ENCODE data around the gene NID2. TPM values are rescaled to one million over a fixed set of nuclear protein-coding genes. Genes with fewer than 3 reads are reported as not detected.

The NID2 gene
- polyA plus RNA-seq, 6 donors from 2014 or later, result 0.52 to 1.7 (median 0.77) TPM; not detected in 1

DNA sequence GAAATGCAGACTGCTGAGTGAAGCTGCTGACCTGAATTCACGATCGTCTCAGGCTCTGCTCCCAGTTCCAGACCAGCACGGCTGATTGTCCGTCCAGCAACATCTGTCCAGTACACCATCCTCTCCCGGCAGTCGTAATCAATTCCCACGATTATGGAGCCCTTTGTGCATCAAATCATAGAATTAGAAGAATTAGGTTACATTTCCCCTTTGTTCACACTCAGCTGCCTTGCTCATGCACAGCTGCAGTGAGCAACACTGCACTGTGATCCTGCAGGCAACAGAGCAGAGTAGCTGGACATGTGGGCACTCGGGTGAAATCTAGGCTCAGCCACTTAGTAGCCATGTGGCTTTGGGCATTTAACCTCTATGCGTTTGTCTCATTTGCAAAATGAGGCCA is 57.3 kb downstream of the NID2 start:
- no peaks in the 10 kb centered on the region for H3K4me1 Mint-ChIP-seq
- H3K27ac Mint-ChIP-seq, result peak overlapping the region in 2 of 6 donors; percentile 16 to 52
- peaks cover 0 to 1% (median 0%) of the 10 kb centered on the region in 7 donors for H3K9me3 Mint-ChIP-seq
- DNase-seq, result no peak
- no peaks in the 10 kb centered on the region for H3K27me3 Mint-ChIP-seq
- no peak for ATAC-seq (ENCODE audit: low read depth in 2 of 2)
- no peak overlapping the region for H3K4me3 Mint-ChIP-seq
- H3K36me3 Mint-ChIP-seq, result peaks cover 0 to 30% of the 10 kb centered on the region in 2 donors

DNA sequence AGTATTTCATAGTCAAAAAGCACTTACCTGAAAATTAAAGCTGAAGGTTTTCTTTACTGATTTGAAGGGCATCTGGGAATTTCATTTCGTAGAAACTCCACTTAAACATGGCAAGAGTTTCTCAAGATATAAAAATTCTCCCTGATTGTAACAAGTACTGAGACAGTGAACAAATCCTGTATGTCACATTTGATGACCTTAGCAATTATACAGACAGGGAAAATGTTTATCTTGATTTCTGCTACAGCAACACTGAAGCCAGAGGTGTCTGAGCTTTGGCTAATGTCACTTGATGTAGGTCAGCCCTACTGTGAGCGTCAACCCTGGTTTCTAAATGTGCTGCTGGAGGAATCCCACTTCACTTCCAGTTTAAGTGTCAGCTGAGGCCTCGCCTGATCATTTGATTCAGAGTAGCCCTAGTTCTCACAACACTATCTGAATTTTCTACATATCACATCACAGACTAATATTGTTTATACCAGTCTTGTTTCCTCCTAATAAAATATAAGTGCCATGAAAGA is 58.6 kb downstream of the NID2 start:
- H3K9me3 Mint-ChIP-seq, result peaks cover 0 to 1% (median 0%) of the 10 kb centered on the region in 7 donors
- peaks cover 0 to 34% of the 10 kb centered on the region in 2 donors for H3K36me3 Mint-ChIP-seq

DNA sequence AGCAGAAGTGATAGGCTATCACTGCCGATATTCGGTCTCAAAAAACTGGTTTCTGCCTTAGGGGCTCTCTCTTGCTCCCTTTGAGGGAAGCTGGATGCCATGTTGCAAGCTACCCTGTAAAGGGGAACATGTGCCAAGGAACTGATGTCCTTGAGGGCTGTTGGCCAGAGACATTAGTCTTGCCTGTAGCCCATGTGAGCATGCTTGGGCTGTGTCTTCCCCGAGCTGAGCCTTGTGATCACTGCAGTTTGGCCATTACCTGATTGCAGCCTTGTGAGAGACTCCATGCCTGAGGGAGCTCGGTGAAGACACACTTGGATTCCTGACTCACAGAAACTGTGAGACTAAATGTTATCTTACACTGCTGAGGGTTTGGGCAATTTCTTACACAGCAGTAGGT is 60.7 kb downstream of the NID2 start:
- no peak for DNase-seq
- H3K4me3 Mint-ChIP-seq, result no peak overlapping the region
- ATAC-seq (ENCODE audit: low read depth in 2 of 2), result no peak
- no peaks in the 10 kb centered on the region for H3K27me3 Mint-ChIP-seq
- peaks cover 5 to 40% of the 10 kb centered on the region in 2 donors for H3K36me3 Mint-ChIP-seq
- no peaks in the 10 kb centered on the region for H3K4me1 Mint-ChIP-seq
- H3K9me3 Mint-ChIP-seq, result no peaks in the 10 kb centered on the region
- H3K27ac Mint-ChIP-seq, result peak overlapping the region in 1 of 6 donors; percentile 63

More for the DNA sequence above, 58.6 kb downstream of the NID2 start:
- ATAC-seq (ENCODE audit: low read depth in 2 of 2), result no peak
- Mint-ChIP-seq H3K27me3 (no peaks in the 10 kb centered on the region), H3K27ac (no peak overlapping the region), H3K4me1 (no peaks in the 10 kb centered on the region), H3K4me3 (no peak overlapping the region)
- no peak for DNase-seq

DNA sequence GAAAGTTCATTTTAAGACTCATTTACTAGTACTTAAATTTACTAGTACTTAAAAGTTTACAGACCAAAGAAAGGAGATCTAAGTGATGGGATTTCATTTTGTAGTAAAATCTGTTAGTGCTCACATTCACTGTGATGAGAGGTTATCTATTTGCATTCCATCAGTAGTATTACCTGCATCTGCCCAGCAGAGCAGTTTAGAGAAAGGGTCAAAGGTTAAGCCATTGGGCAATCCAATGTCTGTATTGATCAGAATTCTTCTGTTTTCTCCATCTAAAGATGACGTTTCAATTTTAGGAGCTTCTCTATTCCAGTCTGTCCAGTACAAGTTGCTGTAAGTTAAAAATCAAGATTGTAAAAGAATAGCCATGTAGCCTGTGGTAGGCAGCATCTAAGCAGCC is 61.2 kb downstream of the NID2 start:
- H3K36me3 Mint-ChIP-seq, result peaks cover 5 to 42% of the 10 kb centered on the region in 2 donors
- H3K27me3 Mint-ChIP-seq, result no peaks in the 10 kb centered on the region
- H3K4me1 Mint-ChIP-seq, result no peaks in the 10 kb centered on the region
- DNase-seq, result no peak
- H3K4me3 Mint-ChIP-seq, result no peak overlapping the region
- ATAC-seq (ENCODE audit: low read depth in 2 of 2), result no peak
- peak overlapping the region in 1 of 6 donors; percentile 61 for H3K27ac Mint-ChIP-seq
- no peaks in the 10 kb centered on the region for H3K9me3 Mint-ChIP-seq

DNA sequence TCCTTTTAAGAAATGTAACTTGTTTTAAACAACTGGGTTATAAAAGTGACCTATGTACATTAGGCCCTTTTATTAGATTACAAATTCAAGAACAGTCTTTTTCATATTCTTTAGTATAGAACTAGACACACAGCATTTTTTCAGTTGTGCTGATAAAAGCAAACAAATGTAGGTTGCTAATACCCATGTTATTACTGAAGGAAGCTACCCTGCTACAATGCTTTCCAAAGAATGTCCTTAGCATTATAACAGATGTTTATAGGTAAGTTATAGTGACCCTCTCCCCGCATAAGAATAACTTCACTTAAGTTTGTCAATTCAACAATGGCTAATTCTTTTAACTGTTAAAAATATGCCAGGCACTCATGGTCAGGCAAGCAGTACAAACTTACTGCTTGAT is 61.6 kb downstream of the NID2 start:
- Mint-ChIP-seq H3K9me3 (no peaks in the 10 kb centered on the region), H3K4me3 (no peak overlapping the region), H3K4me1 (no peaks in the 10 kb centered on the region), H3K27me3 (no peaks in the 10 kb centered on the region), H3K27ac (peak overlapping the region in 1 of 6 donors; percentile 61), H3K36me3 (peaks cover 5 to 46% of the 10 kb centered on the region in 2 donors)
- ATAC-seq (ENCODE audit: low read depth in 2 of 2) (no peak), DNase-seq (no peak)

DNA sequence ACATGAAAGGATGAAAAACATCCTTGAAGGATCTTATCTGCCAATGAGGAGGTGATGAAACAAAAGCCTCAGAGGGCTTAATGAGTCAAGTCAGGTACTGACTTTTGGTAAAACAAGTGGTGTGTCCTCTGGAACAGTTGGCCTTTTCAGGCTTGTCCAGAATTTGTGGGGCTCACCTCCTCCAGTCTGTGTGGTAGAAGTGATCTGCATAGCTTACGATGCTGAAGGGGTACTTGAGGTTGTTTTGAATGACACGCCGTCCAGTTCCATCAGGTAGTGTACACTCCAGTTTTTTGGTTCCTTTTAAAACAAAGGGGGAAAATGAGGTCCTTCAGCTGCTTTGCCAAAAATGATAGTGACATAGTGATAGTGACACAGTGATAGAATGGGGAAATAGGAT is 62.5 kb downstream of the NID2 start:
- H3K9me3 Mint-ChIP-seq, result no peaks in the 10 kb centered on the region
- H3K4me3 Mint-ChIP-seq, result no peak overlapping the region
- H3K27ac Mint-ChIP-seq, result peak overlapping the region in 1 of 6 donors; percentile 47
- peaks cover 5 to 44% of the 10 kb centered on the region in 2 donors for H3K36me3 Mint-ChIP-seq
- H3K4me1 Mint-ChIP-seq, result no peaks in the 10 kb centered on the region
- DNase-seq, result no peak
- H3K27me3 Mint-ChIP-seq, result no peaks in the 10 kb centered on the region
- no peak for ATAC-seq (ENCODE audit: low read depth in 2 of 2)

DNA sequence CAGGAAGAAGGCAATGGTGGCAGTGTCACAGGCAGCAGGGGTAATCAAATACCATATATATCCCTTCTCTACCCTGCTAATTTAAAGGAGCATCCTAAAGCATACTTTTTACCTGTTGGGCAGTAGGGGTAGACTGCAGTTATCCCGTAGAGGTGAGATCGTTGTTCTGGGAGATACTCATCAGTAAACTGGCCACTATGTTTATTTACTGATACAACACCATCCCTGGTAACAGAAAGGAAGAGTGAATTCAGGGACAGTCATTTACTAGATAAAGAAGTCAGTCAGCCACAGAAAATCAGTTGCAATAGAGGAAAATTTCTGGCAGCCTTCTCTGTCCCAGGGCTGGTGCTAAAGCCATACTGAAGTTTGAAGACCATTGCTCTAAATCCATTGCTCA is 63.2 kb downstream of the NID2 start:
- ATAC-seq (ENCODE audit: low read depth in 2 of 2), result no peak
- Mint-ChIP-seq H3K27ac (no peak overlapping the region), H3K4me3 (no peak overlapping the region), H3K27me3 (no peaks in the 10 kb centered on the region), H3K36me3 (peaks cover 5 to 36% of the 10 kb centered on the region in 2 donors), H3K4me1 (no peaks in the 10 kb centered on the region), H3K9me3 (no peaks in the 10 kb centered on the region)
- DNase-seq, result no peak

DNA sequence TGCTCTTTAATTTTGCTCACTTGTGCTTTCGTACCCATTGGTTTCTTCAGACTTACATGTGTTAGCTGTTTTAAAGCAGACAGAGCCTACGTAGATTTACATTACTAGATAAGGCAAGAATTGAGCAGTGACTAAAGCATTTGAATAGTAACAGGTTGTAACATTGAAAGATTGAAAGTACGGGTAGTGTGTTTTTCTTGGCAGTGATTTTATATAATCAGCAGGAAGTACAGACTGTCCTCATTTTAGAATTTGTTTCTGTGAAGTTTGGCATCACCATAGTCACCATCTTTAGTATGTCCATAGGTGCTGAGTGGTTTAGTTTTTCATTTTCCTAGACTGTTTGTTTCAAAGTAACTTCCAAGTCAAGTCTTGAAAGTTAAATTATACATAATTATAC is 65.5 kb downstream of the NID2 start:
- H3K27ac Mint-ChIP-seq, result no peak overlapping the region

DNA sequence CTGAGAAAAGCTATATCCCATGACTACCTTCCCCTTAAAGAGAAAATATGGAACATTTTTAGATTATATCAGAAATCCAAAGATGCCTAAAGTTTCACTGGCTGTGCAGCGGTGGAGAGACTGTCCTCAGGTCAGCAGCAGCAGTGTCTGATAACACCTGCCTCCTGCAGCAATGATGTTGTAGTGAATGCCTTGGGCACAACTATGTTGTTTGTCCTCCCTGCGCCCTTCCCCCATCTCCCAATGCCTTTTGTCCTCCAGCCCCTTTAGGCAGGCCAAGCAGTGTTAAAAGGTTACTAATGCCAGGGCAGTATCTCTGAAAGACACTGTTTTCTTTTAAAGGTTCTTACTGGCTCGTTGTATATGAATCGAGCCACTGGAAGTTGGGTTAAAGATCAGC is 66.3 kb downstream of the NID2 start:
- ATAC-seq (ENCODE audit: low read depth in 2 of 2) (no peak), DNase-seq (no peak)
- no peaks in the 10 kb centered on the region for H3K4me1 Mint-ChIP-seq
- H3K9me3 Mint-ChIP-seq, result no peaks in the 10 kb centered on the region
- no peaks in the 10 kb centered on the region for H3K27me3 Mint-ChIP-seq
- no peak overlapping the region for H3K4me3 Mint-ChIP-seq
- H3K27ac Mint-ChIP-seq, result peak overlapping the region in 1 of 6 donors; percentile 64
- peaks cover 5 to 31% of the 10 kb centered on the region in 2 donors for H3K36me3 Mint-ChIP-seq

More for the DNA sequence above, 65.5 kb downstream of the NID2 start:
- ATAC-seq (ENCODE audit: low read depth in 2 of 2), result no peak
- H3K4me3 Mint-ChIP-seq, result no peak overlapping the region
- H3K9me3 Mint-ChIP-seq, result no peaks in the 10 kb centered on the region
- no peaks in the 10 kb centered on the region for H3K27me3 Mint-ChIP-seq
- H3K4me1 Mint-ChIP-seq, result no peaks in the 10 kb centered on the region
- H3K36me3 Mint-ChIP-seq, result peaks cover 5 to 38% of the 10 kb centered on the region in 2 donors
- no peak for DNase-seq

DNA sequence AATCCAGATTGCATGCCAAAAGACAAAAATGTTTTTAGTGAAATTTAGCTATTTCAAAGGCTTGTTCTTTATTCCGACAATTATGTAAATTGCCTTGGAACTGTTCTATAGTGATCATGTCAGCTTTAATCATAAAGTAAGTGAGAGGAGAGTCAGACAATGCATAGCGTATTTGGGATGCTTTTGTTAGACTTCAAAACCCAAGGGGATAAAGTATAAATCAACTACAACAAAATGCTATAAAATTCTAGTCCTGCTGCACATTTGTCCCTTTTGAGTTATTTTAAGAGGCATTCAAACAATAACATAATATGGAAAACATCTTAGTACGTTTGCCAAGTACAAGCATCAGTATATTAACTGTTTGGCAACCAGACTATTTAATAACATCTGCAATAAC is 68.2 kb downstream of the NID2 start:
- H3K27ac Mint-ChIP-seq, result no peak overlapping the region
- H3K9me3 Mint-ChIP-seq, result no peaks in the 10 kb centered on the region
- peaks cover 5 to 21% of the 10 kb centered on the region in 2 donors for H3K36me3 Mint-ChIP-seq
- DNase-seq (no peak), ATAC-seq (ENCODE audit: low read depth in 2 of 2) (no peak)
- no peaks in the 10 kb centered on the region for H3K27me3 Mint-ChIP-seq
- no peak overlapping the region for H3K4me3 Mint-ChIP-seq
- peaks cover 1 to 6% (median 6%) of the 10 kb centered on the region in 3 donors for H3K4me1 Mint-ChIP-seq

DNA sequence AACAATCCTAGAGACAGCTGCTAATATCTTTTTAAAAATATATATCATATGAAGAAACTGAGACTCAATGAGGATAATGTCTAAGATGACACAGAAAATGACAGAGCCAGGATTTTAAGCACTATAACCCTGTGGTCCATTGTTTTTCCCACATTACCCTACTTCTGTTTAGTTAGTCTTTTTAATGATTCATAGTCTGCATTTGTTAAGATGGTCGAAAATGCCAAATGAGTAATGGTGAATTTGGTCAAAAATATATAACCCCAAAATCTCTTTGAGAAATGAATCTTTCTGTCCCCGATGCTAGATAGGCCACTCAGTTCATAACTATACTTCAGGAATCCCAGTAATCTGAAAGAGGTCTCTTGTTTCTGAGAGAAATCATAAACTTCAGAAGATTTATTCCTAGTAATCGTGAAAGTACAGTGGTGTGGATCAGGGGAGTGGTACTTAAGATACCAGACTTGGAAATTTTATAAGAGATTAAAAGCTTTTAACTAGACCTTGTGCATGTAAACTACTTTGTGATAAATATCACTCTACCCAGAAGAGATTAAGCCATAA is 68.8 kb downstream of the NID2 start:
- DNase-seq, result no peak
- peaks cover 1 to 6% (median 6%) of the 10 kb centered on the region in 3 donors for H3K4me1 Mint-ChIP-seq
- H3K27me3 Mint-ChIP-seq, result no peaks in the 10 kb centered on the region
- no peak overlapping the region for H3K27ac Mint-ChIP-seq
- H3K36me3 Mint-ChIP-seq, result peaks cover 5 to 22% of the 10 kb centered on the region in 2 donors
- no peaks in the 10 kb centered on the region for H3K9me3 Mint-ChIP-seq
- no peak overlapping the region for H3K4me3 Mint-ChIP-seq
- no peak for ATAC-seq (ENCODE audit: low read depth in 2 of 2)

DNA sequence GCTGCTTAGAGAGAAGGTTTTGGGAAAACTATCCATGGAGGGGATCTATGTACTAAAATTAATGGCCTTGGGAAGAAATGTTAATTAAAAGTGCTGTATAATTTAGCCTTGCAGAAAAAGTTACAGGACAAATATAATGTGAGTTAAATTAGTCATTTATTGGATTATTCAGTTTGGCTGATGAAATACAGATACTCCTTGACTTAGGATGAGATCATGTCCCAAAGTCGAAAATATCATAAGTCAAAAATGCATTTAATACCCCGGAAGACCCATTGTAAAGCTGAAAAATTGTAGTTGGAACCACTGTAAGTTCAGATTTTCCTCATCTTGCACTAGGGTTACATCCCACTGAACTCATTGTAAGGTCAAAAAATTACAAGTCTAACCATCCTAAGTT is 69.8 kb downstream of the NID2 start:
- Mint-ChIP-seq H3K27ac (no peak overlapping the region), H3K4me1 (peaks cover 4 to 16% (median 13%) of the 10 kb centered on the region in 3 donors), H3K27me3 (no peaks in the 10 kb centered on the region), H3K36me3 (peaks cover 8 to 26% of the 10 kb centered on the region in 2 donors), H3K4me3 (no peak overlapping the region), H3K9me3 (no peaks in the 10 kb centered on the region)
- DNase-seq, result no peak
- no peak for ATAC-seq (ENCODE audit: low read depth in 2 of 2)

DNA sequence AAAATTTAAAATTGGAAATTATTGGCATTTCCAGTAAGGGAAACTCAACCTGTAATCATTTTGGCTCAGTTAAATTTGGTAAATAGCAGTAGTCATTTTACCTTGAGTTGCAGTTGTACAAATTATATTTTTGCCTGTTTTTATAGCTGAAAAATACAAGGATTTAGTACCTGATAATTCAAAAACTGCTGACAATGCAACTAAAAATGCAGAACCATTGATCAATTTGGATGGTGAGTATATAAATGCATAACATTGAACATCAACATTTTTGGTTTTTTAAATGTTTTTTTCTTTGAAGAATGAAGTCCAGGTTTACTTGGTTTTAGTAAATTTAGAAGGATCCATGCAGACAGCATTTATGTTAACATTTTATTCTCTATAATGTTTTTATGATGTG is 70.5 kb downstream of the NID2 start:
- ATAC-seq (ENCODE audit: low read depth in 2 of 2) (no peak), DNase-seq (no peak)
- H3K4me3 Mint-ChIP-seq, result no peak overlapping the region
- H3K36me3 Mint-ChIP-seq, result peaks cover 7 to 30% of the 10 kb centered on the region in 2 donors
- no peaks in the 10 kb centered on the region for H3K9me3 Mint-ChIP-seq
- no peaks in the 10 kb centered on the region for H3K27me3 Mint-ChIP-seq
- no peak overlapping the region for H3K27ac Mint-ChIP-seq
- peaks cover 9 to 21% (median 18%) of the 10 kb centered on the region in 3 donors for H3K4me1 Mint-ChIP-seq

DNA sequence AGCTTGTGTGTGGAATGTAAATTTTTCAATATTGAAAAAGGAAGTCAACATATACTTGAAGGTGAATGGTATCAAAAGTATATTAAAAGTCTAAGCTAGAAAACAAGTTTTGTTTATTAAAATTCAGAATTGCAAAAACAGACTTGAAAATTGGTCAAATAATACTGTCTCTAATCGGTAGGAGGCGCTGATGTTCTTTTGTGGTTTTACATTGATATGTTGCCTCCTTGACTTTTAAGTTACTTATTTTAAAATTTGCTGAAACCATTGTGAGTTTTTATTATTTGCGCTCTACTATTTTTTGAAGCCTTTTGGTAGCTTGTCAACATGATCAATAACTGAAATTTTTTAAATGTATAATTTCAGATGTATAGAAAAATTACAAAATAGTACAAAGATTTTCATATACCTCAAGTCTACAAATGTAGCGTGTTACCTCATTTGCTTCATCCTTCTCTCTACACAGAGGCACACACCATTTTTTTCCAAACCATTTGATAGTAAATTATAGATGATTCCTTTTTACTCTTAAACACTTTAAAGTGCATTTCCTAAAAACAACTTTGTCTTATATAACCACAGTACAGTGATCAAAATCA is 72.6 kb downstream of the NID2 start:
- H3K27me3 Mint-ChIP-seq, result no peaks in the 10 kb centered on the region
- peak; percentile 33 for DNase-seq
- peak overlapping the region in 1 of 6 donors; percentile 50 for H3K27ac Mint-ChIP-seq
- H3K4me3 Mint-ChIP-seq, result no peak overlapping the region
- H3K36me3 Mint-ChIP-seq, result peaks cover 7 to 23% of the 10 kb centered on the region in 2 donors
- no peak for ATAC-seq (ENCODE audit: low read depth in 2 of 2)
- H3K4me1 Mint-ChIP-seq, result peaks cover 17 to 22% (median 21%) of the 10 kb centered on the region in 3 donors
- no peaks in the 10 kb centered on the region for H3K9me3 Mint-ChIP-seq

Measured in naive B cell (primary cell).